HG02981 (cell line): ENCODE measurements around the gene PALM.

Experiments used
- ATAC-seq: cut with Tn5 transposase; IDR thresholded peaks from one replicate; pipeline ENCODE4 v1.9.1; 2021; ENCODE audit warnings: mild to moderate bottlenecking, moderate library complexity; ENCODE audit not compliant: unreplicated experiment

PALM gene

GRCh38 chr19:778910-779653 lies 70.3 kb downstream of the PALM start:
- ATAC-seq = no peak

- ATAC-seq = no peak
Observed at GRCh38 chr19:780935-781334, 72.2 kb downstream of the PALM start.

- ATAC-seq = no peak
Observed at GRCh38 chr19:781800-782184, 73.1 kb downstream of the PALM start.

GRCh38 chr19:782185-782877 lies 73.6 kb downstream of the PALM start:
- ATAC-seq = no peak

GRCh38 chr19:782878-783668 lies 74.3 kb downstream of the PALM start:
- ATAC-seq = no peak

GRCh38 chr19:784541-784940 lies 75.8 kb downstream of the PALM start:
- no peak for ATAC-seq

GRCh38 chr19:787536-787935 lies 78.8 kb downstream of the PALM start:
- ATAC-seq = no peak

- ATAC-seq = no peak
Observed at GRCh38 chr19:788686-788982, 79.9 kb downstream of the PALM start.

- no peak for ATAC-seq
Observed at GRCh38 chr19:788983-789700, 80.4 kb downstream of the PALM start.

- no peak for ATAC-seq
Observed at GRCh38 chr19:789701-790060, 80.9 kb downstream of the PALM start.

GRCh38 chr19:791007-791566 lies 82.4 kb downstream of the PALM start:
- ATAC-seq = no peak

GRCh38 chr19:791567-792305 lies 83.0 kb downstream of the PALM start:
- no peak for ATAC-seq

- ATAC-seq = no peak
Observed at GRCh38 chr19:792306-792885, 83.7 kb downstream of the PALM start.

- no peak for ATAC-seq
Observed at GRCh38 chr19:793806-794205, 85.1 kb downstream of the PALM start.

GRCh38 chr19:795073-795611 lies 86.4 kb downstream of the PALM start:
- ATAC-seq = no peak

- no peak for ATAC-seq
Observed at GRCh38 chr19:795691-796581, 87.2 kb downstream of the PALM start.

GRCh38 chr19:796692-797527 lies 88.2 kb downstream of the PALM start, which contains the start of gene PTBP1:
Gene PTBP1, plus strand, starts transcription at chr19:797452. Its CDS starts 46 bp downstream, at chr19:797498.
- ATAC-seq = peak; percentile 71
